GM12873 (cell line): ENCODE data around the gene PPAN.

Experiments used
- TF ChIP-seq, protein P1 (sequence below): IDR thresholded peaks from 2 replicates; pipeline ENCODE4 v1.5.1; 2012; ENCODE audit warnings: low read depth, mild to moderate bottlenecking, moderate library complexity, low read length, control low read depth; ENCODE audit not compliant: insufficient read depth; ENCODE audit errors: missing control alignments

Gene PPAN

DNA sequence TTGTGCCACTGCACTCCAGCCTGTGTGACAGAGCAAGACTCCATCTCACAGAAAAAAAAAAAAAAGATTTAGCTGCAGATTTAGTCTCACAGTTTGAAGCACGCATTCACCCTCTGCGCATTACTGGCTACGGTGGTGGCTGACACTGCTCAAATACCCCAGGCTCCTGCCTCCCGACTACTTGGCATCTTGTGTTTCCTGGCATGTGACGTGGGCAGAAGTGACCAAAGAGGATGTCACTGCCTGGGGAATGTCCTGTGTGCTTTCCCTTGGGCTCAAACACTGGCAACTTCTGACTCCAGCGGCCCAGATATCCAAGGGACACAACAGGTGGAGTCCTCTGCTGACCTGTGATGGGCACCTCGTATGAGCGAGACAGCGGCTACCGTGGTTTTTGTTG, 38.2 kb downstream of the PPAN start:
- TF ChIP-seq, protein P1, sequence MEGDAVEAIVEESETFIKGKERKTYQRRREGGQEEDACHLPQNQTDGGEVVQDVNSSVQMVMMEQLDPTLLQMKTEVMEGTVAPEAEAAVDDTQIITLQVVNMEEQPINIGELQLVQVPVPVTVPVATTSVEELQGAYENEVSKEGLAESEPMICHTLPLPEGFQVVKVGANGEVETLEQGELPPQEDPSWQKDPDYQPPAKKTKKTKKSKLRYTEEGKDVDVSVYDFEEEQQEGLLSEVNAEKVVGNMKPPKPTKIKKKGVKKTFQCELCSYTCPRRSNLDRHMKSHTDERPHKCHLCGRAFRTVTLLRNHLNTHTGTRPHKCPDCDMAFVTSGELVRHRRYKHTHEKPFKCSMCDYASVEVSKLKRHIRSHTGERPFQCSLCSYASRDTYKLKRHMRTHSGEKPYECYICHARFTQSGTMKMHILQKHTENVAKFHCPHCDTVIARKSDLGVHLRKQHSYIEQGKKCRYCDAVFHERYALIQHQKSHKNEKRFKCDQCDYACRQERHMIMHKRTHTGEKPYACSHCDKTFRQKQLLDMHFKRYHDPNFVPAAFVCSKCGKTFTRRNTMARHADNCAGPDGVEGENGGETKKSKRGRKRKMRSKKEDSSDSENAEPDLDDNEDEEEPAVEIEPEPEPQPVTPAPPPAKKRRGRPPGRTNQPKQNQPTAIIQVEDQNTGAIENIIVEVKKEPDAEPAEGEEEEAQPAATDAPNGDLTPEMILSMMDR = no peak

DNA sequence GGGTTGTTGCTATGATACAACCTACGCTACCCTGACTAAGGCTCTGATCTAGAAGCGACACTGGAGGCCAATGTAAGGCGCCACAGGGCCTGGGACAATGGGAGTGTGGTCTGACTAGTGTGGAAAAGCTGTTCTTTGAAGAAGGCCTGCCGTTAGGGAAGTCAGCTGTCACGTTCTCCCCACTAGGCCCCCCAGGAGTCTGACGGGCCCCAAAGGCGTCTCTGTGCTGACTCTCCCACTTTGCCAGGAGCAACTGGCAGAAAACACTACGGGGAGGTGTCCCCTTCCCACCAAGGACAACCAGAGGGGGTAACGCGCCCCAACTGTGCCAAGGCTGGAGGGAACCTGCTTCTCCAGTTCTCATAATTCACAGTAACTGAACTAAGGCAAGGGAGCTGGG, 38.9 kb downstream of the PPAN start:
- TF ChIP-seq, protein P1 = no peak

DNA sequence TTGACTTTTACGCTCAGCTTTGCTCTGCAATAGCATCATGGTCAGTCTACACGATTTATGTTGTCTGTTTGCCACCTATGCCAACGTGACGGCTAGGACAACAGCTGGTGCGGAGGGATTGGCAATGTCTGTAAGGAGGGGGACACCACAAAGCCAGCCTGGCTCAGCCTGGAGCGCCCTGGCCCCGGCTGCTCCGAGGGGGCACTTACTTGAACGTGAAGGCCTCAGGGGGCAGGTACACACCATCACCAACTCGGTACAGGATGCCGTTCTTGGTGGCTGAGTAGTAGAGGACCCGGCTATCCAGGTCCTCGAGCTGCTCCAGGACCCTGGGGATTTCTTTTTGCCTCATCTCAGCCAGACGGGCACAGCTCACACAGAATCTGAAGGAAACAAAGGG, 40.0 kb downstream of the PPAN start:
- TF ChIP-seq, protein P1 = no peak

DNA sequence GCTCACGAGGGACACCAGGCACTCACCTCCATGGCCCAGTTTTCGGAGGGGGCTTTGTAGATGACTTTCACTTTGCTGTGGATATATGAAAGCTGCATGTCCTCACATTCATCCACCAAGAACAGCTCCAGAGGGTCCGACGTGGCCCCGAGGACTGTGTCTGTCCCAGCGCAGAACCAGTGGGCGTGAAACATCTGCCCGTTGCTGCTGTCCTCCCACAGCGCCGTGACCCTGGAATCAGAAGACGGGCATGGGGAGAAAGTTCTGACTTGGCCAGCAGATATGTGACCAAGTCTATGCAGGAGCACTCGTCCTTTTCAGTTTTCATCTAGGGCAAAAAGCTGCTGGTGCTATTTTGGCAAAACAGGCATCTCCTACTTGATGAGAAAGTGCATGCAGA, 43.3 kb downstream of the PPAN start:
- TF ChIP-seq, protein P1 = no peak

DNA sequence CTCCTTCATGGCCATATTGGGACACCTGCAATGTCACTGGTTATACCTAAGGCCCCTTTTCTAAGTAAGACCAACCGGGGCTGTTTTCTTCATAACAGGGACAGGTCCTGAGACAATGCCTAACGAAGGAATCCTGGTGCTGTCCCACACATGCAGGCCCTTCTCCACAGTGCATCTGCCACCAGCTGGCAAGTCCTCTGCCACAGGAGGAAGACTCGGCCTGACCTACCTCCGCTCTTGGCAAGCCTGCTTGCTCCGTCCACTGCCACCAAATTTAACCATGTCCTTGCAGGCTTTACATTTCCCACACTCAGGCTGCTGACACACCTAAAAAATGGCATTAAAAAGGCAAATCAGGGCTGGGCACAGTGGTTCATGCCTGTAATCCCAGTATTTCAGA, 45.4 kb downstream of the PPAN start:
- TF ChIP-seq, protein P1 = no peak

DNA sequence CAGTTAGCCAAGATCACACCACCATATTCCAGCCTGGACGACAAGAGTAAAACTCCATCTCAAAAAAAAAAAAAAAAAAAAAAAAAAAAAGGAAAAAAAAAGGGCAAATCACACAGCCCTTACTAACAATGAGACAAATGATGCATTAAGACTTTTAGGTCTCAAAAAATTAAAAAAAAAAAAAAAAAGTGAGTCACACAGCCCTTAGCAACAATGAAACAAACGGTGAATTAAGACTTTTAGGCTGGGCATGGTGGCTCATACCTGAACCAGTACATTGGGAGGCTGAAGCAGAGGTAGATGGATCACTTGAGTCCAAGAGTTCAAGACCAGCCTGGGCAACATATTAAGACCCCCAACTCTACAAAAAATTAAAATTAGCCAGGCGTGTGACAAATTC, 45.9 kb downstream of the PPAN start:
- TF ChIP-seq, protein P1 = no peak

DNA sequence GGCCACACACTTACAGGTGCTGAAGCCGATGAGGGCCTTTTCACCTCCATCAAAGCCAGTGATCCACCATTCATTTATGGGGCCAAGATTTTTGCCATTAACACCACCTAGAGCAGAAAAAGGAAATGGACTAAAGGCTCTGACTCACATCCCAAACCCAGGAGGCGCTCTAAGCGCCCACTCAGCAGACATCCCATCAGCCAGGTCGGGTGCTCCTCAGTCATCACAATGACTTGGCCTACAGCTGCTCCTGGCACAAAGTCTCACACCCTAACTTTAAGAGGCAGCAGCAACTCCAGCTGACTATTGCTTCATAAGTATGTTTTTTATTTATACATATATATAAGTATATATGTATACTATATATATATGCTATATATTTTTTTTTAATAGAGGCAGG, 49.7 kb downstream of the PPAN start:
- TF ChIP-seq, protein P1 = no peak

DNA sequence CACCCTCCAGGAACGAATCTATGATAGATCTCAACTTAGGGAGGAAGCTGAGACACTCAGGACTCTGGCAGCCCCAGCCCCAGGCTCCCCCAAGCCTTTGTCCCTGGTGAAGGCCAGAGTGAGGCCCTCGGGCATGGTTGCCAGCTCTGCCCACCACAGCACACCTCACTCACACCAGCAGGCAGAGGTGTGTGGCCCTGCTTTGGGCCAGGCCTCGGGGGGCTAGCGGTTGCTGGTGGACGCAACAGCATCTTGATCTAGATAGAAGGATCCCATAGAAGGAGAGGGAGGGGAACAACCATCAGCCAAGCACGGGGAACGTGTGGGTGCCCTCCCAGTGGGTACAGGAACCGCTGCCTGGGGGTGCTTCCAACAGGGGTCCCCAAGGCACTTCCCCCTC, 51.9 kb downstream of the PPAN start:
- TF ChIP-seq, protein P1 = no peak
